OCI-M1 (cell line): ENCODE data around the gene ACAD9.
"Not testable (repeated sequence)": the region's sequence is repeated elsewhere in the genome, so short reads cannot be mapped to it uniquely, and the experiment has no call there.

Experiments used
- DNase-seq: peaks from one replicate; lab custom pipeline; 2025; lab: John Stamatoyannopoulos, UW

The ACAD9 gene

GRCh38 chr3:128879125-128879969 lies at the start of gene ACAD9:
Gene ACAD9 (plus strand): TSS chr3:128879620. CDS start chr3:128879692, 72 bp downstream.
- DNase-seq = peak; percentile 99

- DNase-seq = not testable (repeated sequence)
Measured at GRCh38 chr3:128829925-128830625, 49.3 kb upstream of the ACAD9 start.

GRCh38 chr3:128830762-128831161 lies 48.7 kb upstream of the ACAD9 start:
- DNase-seq = not testable (repeated sequence)

DNA sequence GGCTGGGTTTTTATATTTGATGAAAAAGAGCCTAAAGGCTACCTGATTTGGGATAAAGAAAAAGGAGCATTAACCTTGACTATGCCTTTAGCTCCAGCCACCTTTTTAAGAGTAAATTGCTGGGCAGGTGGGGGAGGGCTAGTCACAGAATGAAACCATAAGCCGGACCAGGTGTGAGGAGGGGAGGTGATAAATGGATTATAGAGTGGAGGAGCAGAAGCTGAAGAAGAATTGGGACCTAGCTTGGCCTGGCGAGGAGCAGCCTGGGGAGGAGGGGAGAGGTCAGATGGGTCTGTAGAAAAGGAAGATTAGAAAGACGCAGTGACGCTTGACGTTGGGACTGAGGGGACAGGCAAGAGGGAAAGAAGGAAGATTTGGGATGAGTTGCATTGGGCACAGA lies 46.4 kb upstream of the ACAD9 start:
- DNase-seq = not testable (repeated sequence)

GRCh38 chr3:128835096-128835495 lies 44.3 kb upstream of the ACAD9 start:
- DNase-seq = peak; percentile 8

DNA sequence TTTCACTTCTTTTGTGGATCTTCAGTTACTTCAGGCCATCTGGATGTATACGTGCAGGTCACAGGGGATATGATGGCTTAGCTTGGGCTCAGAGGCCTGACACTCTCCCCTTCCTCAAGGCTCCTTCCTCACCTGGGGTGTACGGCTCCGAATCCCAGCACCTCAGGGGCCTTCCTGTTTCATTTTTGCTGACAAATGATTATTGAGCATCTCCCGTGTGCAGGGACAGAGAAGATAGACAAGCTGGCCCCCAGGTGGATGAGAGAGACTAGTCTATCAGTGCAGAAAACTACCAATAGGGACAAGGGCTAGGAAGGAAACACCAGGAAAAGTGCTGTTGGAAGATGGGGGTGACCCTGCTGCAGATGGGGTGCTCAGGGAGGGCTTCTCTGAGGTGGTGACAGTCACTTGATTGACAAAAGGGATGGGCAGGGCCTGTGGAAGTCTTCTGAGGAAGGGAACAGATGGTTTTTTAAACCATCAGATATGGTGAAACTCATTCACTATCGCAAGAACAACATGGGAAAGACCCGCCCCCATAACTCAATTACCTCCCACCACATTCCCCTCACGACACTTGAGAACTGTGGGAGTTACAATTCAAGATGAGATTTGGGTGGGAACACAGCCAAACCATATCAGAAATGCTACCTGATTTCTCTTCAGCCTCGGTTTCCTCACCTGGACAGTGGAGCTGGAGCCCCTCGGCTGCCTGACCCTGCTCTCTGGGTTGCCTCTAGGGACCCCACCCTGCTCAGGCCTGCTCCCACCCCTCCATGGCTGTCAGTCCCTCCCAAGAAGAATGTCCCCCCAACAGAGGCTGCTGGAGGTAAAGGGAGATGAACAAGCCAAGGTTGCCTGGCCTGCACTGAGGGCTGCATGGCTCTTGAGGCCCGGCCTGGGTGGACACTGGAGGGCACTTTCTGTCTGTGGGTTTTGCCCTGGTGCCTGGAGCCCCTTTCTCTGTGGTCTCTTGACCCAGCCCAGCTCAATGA lies 37.2 kb upstream of the ACAD9 start:
- DNase-seq = peak; percentile 26

- no peak for DNase-seq
Measured at GRCh38 chr3:128844502-128844901, 34.9 kb upstream of the ACAD9 start.

- DNase-seq = peak; percentile 44
Measured at GRCh38 chr3:128845119-128845777, 34.2 kb upstream of the ACAD9 start.

DNA sequence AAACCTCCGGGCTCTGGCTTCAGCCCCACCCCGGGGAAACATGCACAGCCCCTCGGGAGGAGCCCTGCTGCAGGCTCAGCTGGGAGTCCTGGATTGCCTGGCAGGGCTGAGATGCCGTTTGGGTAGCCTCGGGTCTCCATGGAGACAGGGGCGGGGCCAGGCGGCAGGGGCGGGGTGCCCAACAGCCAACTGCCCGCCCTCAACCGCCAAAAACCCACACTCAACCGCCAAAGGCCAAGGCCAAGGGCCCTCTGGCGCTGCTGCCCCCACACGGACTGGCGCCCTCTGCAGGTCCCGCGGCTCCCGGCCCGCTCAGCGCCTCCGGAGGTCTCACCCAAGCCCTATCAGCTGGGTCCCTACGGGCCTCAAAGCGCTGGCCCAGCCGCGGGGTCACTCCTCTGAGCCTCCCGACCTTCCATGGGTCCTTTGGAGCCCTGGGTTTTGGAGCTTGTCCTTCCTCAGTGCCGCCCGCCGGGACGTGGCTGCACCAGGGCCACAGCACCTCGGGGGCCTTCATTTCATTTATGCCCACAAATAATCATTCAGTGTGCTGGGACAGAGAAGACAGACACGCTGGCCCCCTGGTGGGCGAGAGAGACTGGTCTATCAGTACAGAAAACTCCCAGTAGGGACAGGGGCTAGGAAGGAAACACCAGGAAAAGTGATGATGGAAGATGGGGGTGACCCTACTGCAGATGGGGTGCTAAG lies 33.5 kb upstream of the ACAD9 start:
- peak; percentile 98 for DNase-seq

DNA sequence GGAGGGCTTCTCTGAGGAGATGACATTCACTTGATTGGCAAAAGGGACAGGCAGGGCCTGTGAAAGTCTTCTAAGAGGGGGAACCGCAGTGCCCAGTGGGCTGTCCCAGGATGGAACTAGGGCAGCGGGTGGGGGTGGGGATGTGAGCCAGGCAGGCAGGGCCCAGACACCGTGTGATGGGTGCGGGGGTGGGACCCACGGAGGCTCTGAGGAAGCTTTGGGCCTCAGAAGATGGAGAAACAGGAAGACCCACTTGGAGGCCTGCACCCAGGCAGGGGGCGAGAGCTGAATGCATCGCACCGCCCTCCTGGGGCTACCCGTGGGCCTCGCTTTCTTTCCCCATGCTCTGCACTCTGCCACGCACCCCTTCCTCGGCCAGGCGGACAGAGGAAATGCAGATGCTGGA lies 32.9 kb upstream of the ACAD9 start:
- no peak for DNase-seq

GRCh38 chr3:128847666-128848370 lies 31.6 kb upstream of the ACAD9 start:
- no peak for DNase-seq

- no peak for DNase-seq
Measured at GRCh38 chr3:128848936-128849335, 30.5 kb upstream of the ACAD9 start.

DNA sequence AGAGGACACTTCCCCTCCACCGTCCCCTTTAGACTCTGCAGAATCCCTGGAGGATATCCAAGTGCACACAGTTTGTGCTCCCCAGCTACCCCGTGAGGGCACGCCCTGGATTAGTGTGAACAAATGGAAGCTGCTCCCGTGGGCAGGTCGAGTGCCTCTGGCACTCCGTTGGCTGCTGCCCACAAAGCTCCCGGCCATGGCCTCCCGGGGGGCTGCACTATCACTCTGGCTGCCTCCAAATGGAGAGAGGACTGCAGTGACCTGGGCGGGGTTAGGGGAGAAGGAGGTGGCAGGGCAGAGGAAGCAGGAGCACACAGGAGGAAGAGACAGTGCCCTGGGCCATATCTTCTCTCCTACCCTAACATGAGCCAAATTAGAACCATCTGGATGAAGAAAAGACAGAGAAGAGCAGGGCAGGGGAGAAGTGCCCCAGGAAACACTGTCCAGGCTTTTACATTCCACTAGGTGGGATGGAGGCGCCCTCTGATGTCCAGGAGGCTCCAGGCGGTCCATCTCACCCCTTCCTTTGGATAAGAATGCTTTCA lies 29.4 kb upstream of the ACAD9 start:
- DNase-seq = peak; percentile 57

- no peak for DNase-seq
Measured at GRCh38 chr3:128850544-128850943, 28.9 kb upstream of the ACAD9 start.

- DNase-seq = no peak
Measured at GRCh38 chr3:128851601-128852000, 27.8 kb upstream of the ACAD9 start.

DNA sequence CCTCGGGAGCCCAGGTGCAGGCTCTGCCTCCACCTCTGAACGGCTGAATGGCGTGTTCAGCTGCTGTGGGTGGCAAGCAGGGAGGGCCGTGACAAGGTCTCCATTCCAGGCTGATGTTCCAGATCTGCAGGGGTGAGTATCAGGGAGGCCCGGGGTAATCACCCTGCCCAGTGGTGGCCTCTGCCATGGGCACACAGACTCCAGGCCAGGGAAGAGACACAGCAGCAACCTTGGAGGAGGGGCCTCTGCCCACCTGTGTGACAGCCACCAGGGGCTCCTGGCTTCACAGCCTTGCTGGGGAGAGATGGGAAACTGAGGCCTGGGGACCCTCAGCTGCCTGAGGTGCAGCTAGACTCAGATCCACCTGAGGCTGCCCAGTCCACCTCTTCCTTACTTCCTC lies 25.6 kb upstream of the ACAD9 start:
- DNase-seq = no peak

- peak; percentile 52 for DNase-seq
Measured at GRCh38 chr3:128854475-128854874, 24.9 kb upstream of the ACAD9 start.

DNA sequence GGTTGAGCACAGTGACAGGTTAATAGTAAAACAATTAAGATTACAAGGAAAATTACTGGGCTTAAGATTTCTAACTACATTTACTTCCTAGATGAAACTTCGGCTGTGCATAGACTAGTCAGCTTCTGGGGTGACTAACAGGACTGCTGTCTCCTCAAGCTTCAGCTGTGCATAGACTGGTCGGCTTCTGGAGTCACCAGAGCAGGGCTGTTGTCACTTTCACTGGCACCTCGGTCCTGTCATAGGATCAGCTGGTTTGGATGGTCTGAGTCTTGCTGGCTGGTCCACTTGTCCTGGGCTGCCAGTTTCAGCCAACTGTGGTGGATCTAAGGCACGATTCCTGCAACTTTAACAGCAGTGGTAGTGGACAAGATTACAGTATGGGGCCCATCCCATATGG lies 23.9 kb upstream of the ACAD9 start:
- no peak for DNase-seq

DNA sequence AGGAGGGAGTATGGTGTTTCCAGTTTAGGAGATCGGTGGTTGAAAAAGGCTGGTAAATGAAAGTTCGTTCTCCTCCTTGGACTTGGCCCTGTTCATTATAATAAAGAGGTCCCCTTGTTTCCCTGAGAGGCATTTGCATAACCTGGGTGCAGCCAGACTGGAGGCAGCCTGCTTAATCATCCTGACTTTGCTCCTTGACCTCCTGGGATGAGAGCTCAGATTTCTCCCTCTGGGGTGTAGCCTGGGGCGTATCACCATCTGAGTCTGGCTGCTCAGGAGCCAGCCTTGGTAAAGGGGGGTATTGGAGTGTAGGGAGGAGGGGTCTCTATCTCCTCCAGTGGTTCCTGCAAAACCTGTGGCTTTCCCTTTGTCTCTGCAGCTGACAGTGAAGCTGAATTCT lies 21.3 kb upstream of the ACAD9 start:
- DNase-seq = no peak

DNA sequence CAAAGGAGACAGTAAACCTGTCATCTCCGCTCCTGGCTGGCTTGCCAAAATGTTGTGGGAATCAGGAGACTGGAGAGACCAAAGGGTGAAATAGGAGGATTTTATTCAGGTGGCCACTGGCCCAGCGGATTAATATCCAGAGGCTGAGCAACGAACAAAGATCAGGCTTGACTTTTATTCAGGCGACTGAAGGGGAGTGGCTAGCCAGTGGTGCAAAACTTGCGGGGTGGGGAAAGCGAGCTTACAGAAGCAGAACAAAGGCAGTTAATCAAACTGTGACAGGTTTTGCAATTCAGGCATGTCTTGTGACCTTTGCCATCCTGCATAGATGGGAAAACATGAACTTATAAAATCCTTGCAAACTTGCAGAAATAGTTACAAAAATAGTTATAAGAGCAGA lies 19.8 kb upstream of the ACAD9 start:
- peak; percentile 29 for DNase-seq
